Measurements from ENCODE around the gene ZNF764. TPM values are rescaled to one million over a fixed set of nuclear protein-coding genes. Genes with fewer than 3 reads are reported as not detected.

The ZNF764 gene
- total RNA-seq, 2 donors from 2014 or later, result 19.0 TPM

GRCh38 chr16:30581457-30581856, 23.3 kb upstream of the ZNF764 start:
- Mint-ChIP-seq H3K4me1 (peaks cover 10% of the 10 kb centered on the region), H3K4me3 (no peak overlapping the region), H3K27me3 (ENCODE audit: insufficient read depth) (no peaks in the 10 kb centered on the region), H3K27ac (no peak overlapping the region), H3K36me3 (ENCODE audit: low read depth) (peaks cover 47% of the 10 kb centered on the region), H3K9me3 (no peaks in the 10 kb centered on the region)
- Histone ChIP-seq H3K9ac (ENCODE audit: extremely low read depth, low read length, poor library complexity, severe bottlenecking) (no peak overlapping the region), H3K27me3 (ENCODE audit: control insufficient read depth, insufficient read depth, low read length, poor library complexity, severe bottlenecking) (no peaks in the 10 kb centered on the region), H3K4me1 (ENCODE audit: control insufficient read depth, insufficient read depth, low read length) (no peaks in the 10 kb centered on the region), H3K36me3 (ENCODE audit: control insufficient read depth, insufficient read depth, low read length) (peaks cover 53% of the 10 kb centered on the region), H3K4me3 (ENCODE audit: low read length) (no peak overlapping the region), H3K9me3 (ENCODE audit: control insufficient read depth, low read length) (no peaks in the 10 kb centered on the region), H3K27ac (ENCODE audit: low read depth, low read length) (no peak overlapping the region)
- 86 to 94% methylated on average over 6 to 7 of the region's 7 CpGs for WGBS, 2 experiments (ENCODE audit: insufficient coverage in 1 of 2, insufficient read length in 1 of 2)
- TF ChIP-seq CTCF (conservative IDR thresholded peaks at IDR 0.05), result no peak
- DNase-seq, result no peak

DNA sequence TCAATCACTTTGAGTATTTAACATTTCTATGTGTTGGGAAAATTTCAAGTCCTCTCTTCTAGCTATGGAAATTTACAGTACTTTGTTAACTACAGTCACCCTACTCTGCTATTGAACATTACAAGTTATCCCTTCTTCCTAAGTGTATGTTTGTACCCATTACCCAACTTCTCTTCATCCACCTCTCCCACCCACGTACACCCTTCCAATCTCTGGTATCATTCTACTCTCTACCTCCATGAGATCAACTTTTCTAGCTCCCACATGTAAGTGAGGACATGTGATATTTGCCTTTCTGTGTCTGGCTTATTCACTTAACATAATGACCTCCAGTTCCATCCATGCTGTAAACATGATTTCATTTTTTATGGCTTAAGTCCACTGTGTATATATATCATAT, 16.5 kb upstream of the ZNF764 start:
- no peak overlapping the region for H3K9ac ChIP-seq (ENCODE audit: extremely low read depth, low read length, poor library complexity, severe bottlenecking)
- no peak for TF ChIP-seq CTCF (conservative IDR thresholded peaks at IDR 0.05)
- Mint-ChIP-seq H3K27me3 (ENCODE audit: insufficient read depth) (no peaks in the 10 kb centered on the region), H3K9me3 (no peaks in the 10 kb centered on the region), H3K36me3 (ENCODE audit: low read depth) (peaks cover 19% of the 10 kb centered on the region), H3K4me3 (no peak overlapping the region), H3K4me1 (peaks cover 12% of the 10 kb centered on the region), H3K27ac (no peak overlapping the region)
- H3K27ac ChIP-seq (ENCODE audit: low read depth, low read length), result no peak overlapping the region
- WGBS, 2 experiments (ENCODE audit: insufficient coverage in 1 of 2, insufficient read length in 1 of 2), result 88 to 100% methylated on average over 1 of the region's 1 CpG
- no peaks in the 10 kb centered on the region for H3K27me3 ChIP-seq (ENCODE audit: control insufficient read depth, insufficient read depth, low read length, poor library complexity, severe bottlenecking)
- no peaks in the 10 kb centered on the region for H3K9me3 ChIP-seq (ENCODE audit: control insufficient read depth, low read length)
- H3K4me1 ChIP-seq (ENCODE audit: control insufficient read depth, insufficient read depth, low read length), result peaks cover 4% of the 10 kb centered on the region
- H3K36me3 ChIP-seq (ENCODE audit: control insufficient read depth, insufficient read depth, low read length), result peaks cover 22% of the 10 kb centered on the region
- H3K4me3 ChIP-seq (ENCODE audit: low read length), result no peak overlapping the region
- no peak for DNase-seq

DNA sequence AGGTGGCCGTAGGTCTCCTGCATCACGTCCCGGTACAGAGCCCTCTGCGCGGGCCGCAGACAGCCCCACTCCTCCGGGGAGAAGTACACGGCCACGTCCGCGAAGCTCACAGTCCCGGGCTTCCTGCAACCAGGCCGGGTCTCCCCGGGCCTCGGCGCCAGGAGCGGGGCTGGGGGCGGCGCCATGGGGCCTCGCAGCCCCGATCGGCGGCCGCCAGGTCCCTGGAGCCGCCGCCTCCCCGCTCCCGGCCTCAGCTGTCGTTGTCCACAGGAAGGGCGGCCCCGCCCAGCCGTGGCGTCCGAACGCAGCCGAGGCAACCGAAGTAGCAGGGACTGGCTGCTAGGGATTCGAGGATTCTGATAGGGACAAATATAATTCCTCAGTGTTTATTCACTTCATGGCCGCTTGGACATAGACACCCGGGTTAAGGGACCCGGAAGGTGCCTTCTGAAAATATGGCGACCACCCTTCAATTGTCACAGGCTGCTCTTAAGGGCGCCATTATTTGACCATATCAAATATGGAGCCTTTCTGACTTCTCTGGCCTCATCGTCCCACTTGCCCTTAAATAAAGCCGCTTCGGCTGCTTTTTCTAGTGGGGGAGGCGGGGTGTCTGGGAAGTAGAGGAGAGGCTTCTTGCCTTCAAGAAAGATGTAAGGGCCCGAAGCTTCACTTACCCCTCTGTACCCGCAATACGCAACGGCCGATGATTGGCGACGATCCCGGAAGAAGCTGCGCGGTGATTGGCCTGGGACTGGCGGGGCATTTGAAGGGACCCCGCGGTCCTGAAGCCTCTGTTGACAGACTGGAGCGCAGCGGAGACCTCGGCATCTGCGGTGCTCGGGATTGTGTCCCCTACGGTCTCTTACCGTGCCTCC, 13.5 kb upstream of the ZNF764 start, which contains the start of gene ZNF688:
ZNF688 (minus strand) TSS at position 270 of the 878 bp plus-strand sequence; CDS start at position 185, 85 bp downstream.
- peak; percentile 98 for DNase-seq
- Mint-ChIP-seq H3K4me3 (peak within 1 kb of the TSS; percentile 76), H3K9me3 (no peaks in the 10 kb centered on the region), H3K4me1 (peaks cover 12% of the 10 kb centered on the region), H3K36me3 (ENCODE audit: low read depth) (peaks cover 5% of the 10 kb centered on the region), H3K27ac (peak within 1 kb of the TSS; percentile 92), H3K27me3 (ENCODE audit: insufficient read depth) (peaks cover 3% of the 10 kb centered on the region)
- TF ChIP-seq CTCF (conservative IDR thresholded peaks at IDR 0.05), result no peak
- peak within 1 kb of the TSS; percentile 72 for H3K27ac ChIP-seq (ENCODE audit: low read depth, low read length)
- no peaks in the 10 kb centered on the region for H3K9me3 ChIP-seq (ENCODE audit: control insufficient read depth, low read length)
- peaks cover under 1% of the 10 kb centered on the region for H3K36me3 ChIP-seq (ENCODE audit: control insufficient read depth, insufficient read depth, low read length)
- H3K4me3 ChIP-seq (ENCODE audit: low read length), result peak within 1 kb of the TSS; percentile 88
- H3K9ac ChIP-seq (ENCODE audit: extremely low read depth, low read length, poor library complexity, severe bottlenecking), result peak within 1 kb of the TSS; percentile 50
- H3K4me1 ChIP-seq (ENCODE audit: control insufficient read depth, insufficient read depth, low read length), result peaks cover 6% of the 10 kb centered on the region
- no peaks in the 10 kb centered on the region for H3K27me3 ChIP-seq (ENCODE audit: control insufficient read depth, insufficient read depth, low read length, poor library complexity, severe bottlenecking)
- 0% methylated on average over 35 to 67 of the region's 67 CpGs for WGBS, 2 experiments (ENCODE audit: insufficient coverage in 1 of 2, insufficient read length in 1 of 2)

Measured in endodermal cell (in vitro differentiated cells).